HCT116 (cell line): Measurements from ENCODE around the gene HBA2.
"Not testable (repeated sequence)": the region's sequence is repeated elsewhere in the genome, so short reads cannot be mapped to it uniquely, and the experiment has no call there.

Source experiments
- CEBPB ChIP-seq: IDR thresholded peaks from 2 replicates; pipeline ENCODE4 v1.6.1; 2012; ENCODE audit warnings: low read depth
- EZH2 ChIP-seq: fragments of 200-600 bp; sonication (generic); IDR thresholded peaks from 2 replicates; pipeline ENCODE4 v1.6.1; 2017; ENCODE audit warnings: antibody characterized with exemption, mixed run types
- EZH2phosphoT487 ChIP-seq: fragments of 200-600 bp; IDR thresholded peaks from 2 replicates; pipeline ENCODE4 v1.6.1; 2018; ENCODE audit warnings: antibody characterized with exemption, borderline replicate concordance
- JUND ChIP-seq: IDR thresholded peaks from 2 replicates; pipeline ENCODE4 v1.6.1; 2012
- POLR2A ChIP-seq: IDR thresholded peaks from 2 replicates; pipeline ENCODE4 v1.7.0; 2011; ENCODE audit warnings: borderline replicate concordance; ENCODE audit not compliant: insufficient read depth, insufficient read length; ENCODE audit errors: extremely low read depth
- POLR2AphosphoS5 ChIP-seq: IDR thresholded peaks from 2 replicates; pipeline ENCODE4 v1.6.1; 2011; ENCODE audit warnings: mild to moderate bottlenecking, low read depth, low read length, moderate library complexity
- RAD21 ChIP-seq: IDR thresholded peaks from 2 replicates; pipeline ENCODE4 v1.6.1; 2012; ENCODE audit warnings: low read depth, mild to moderate bottlenecking
- TCF7L2 ChIP-seq: IDR thresholded peaks from 2 replicates; pipeline ENCODE4 v1.7.0; 2011; ENCODE audit warnings: borderline replicate concordance, inconsistent platforms; ENCODE audit not compliant: insufficient read depth, insufficient read length; ENCODE audit errors: extremely low read depth
- YY1 ChIP-seq: IDR thresholded peaks from 2 replicates; pipeline ENCODE4 v1.6.1; 2011; ENCODE audit warnings: low read length, low read depth, moderate library complexity, mild to moderate bottlenecking; ENCODE audit not compliant: insufficient replicate concordance; ENCODE audit errors: extremely low read depth
- ZNF274 ChIP-seq: fragments of 200-500 bp; sonication (Bioruptor generic); IDR thresholded peaks from 2 replicates; pipeline ENCODE4 v1.6.1; 2014; ENCODE audit warnings: mild to moderate bottlenecking, low read depth, low read length, inconsistent platforms
- TF ChIP-seq, protein P1 (sequence below), 3 experiments: fragments of 200-600 bp in 1 of 3; sonication (generic) in 1 of 3; IDR thresholded peaks in 2 of 3; conservative IDR thresholded peaks in 1 of 3; 2 replicates each; pipeline ENCODE4 v1.5.1; 2012 to 2017; ENCODE audit warnings: low read depth in 2 of 3, low read length in 2 of 3, antibody characterized with exemption in 1 of 3, borderline replicate concordance in 1 of 3, control low read depth in 1 of 3, mild to moderate bottlenecking in 1 of 3, mixed read lengths in 1 of 3, mixed run types in 1 of 3, moderate library complexity in 1 of 3; ENCODE audit not compliant: insufficient read depth in 1 of 3
- TF ChIP-seq, protein P2 (sequence below): IDR thresholded peaks from 2 replicates; pipeline ENCODE4 v1.6.1; 2012; ENCODE audit warnings: low read depth

DNA sequence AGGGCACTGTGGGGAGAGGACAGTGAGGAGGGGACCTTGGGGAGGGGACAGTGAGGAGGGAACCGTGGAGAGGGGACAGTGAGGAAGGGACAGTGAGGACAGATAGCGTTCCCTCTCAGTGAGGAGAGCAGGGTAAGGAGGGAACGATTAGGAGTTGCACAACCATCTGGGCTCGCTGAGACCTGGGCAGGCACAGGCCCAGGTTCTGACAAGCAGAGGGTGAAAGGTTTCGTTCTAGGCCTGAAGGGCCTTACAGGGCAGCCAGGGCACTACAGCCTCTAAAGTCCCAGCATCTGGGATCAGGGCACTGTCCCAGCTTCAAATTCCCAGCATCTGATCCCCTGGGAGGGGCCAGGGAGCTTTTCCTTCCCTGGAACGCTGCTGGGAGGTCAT is 19.6 kb upstream of the HBA2 start:
- TF ChIP-seq POLR2A, EZH2, POLR2AphosphoS5, YY1, RAD21, ZNF274, JUND, TCF7L2, EZH2phosphoT487, CEBPB: not testable (repeated sequence)
- TF ChIP-seq, protein P1, sequence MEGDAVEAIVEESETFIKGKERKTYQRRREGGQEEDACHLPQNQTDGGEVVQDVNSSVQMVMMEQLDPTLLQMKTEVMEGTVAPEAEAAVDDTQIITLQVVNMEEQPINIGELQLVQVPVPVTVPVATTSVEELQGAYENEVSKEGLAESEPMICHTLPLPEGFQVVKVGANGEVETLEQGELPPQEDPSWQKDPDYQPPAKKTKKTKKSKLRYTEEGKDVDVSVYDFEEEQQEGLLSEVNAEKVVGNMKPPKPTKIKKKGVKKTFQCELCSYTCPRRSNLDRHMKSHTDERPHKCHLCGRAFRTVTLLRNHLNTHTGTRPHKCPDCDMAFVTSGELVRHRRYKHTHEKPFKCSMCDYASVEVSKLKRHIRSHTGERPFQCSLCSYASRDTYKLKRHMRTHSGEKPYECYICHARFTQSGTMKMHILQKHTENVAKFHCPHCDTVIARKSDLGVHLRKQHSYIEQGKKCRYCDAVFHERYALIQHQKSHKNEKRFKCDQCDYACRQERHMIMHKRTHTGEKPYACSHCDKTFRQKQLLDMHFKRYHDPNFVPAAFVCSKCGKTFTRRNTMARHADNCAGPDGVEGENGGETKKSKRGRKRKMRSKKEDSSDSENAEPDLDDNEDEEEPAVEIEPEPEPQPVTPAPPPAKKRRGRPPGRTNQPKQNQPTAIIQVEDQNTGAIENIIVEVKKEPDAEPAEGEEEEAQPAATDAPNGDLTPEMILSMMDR (IDR thresholded peaks at IDR 0.05 in 2 of 3, conservative IDR thresholded peaks at IDR 0.05 in 1 of 3; ENCODE audit: borderline replicate concordance in 1 of 3, insufficient read depth in 1 of 3, low read depth in 2 of 3, low read length in 2 of 3): not testable (repeated sequence)
- TF ChIP-seq, protein P2, sequence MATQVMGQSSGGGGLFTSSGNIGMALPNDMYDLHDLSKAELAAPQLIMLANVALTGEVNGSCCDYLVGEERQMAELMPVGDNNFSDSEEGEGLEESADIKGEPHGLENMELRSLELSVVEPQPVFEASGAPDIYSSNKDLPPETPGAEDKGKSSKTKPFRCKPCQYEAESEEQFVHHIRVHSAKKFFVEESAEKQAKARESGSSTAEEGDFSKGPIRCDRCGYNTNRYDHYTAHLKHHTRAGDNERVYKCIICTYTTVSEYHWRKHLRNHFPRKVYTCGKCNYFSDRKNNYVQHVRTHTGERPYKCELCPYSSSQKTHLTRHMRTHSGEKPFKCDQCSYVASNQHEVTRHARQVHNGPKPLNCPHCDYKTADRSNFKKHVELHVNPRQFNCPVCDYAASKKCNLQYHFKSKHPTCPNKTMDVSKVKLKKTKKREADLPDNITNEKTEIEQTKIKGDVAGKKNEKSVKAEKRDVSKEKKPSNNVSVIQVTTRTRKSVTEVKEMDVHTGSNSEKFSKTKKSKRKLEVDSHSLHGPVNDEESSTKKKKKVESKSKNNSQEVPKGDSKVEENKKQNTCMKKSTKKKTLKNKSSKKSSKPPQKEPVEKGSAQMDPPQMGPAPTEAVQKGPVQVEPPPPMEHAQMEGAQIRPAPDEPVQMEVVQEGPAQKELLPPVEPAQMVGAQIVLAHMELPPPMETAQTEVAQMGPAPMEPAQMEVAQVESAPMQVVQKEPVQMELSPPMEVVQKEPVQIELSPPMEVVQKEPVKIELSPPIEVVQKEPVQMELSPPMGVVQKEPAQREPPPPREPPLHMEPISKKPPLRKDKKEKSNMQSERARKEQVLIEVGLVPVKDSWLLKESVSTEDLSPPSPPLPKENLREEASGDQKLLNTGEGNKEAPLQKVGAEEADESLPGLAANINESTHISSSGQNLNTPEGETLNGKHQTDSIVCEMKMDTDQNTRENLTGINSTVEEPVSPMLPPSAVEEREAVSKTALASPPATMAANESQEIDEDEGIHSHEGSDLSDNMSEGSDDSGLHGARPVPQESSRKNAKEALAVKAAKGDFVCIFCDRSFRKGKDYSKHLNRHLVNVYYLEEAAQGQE: not testable (repeated sequence)
